Brain microvascular endothelial cell (primary cell): ENCODE data around the gene EML1.

ENCODE experiments used
- DNase-seq: peaks from one replicate; pipeline ENCODE4 v3.0.0-alpha.2; 2020
- H3K27ac ChIP-seq: fragments of 250-450 bp; sonication (Bioruptor Pico); 2 replicates; pipeline ENCODE4 v1.5.1; 2020; ENCODE audit warnings: mild to moderate bottlenecking, moderate library complexity
- H3K27me3 ChIP-seq: fragments of 250-450 bp; sonication (Bioruptor Pico); replicated peaks from 2 replicates; pipeline ENCODE4 v1.5.1; 2020; ENCODE audit warnings: mild to moderate bottlenecking
- H3K36me3 ChIP-seq: fragments of 250-450 bp; sonication (Bioruptor Pico); replicated peaks from 2 replicates; pipeline ENCODE4 v1.5.1; 2020; ENCODE audit warnings: mild to moderate bottlenecking
- H3K4me3 ChIP-seq: 2 replicates; pipeline ENCODE4 v1.5.1; 2011; ENCODE audit warnings: low read depth, mild to moderate bottlenecking, control low read depth, low read length, moderate library complexity
- CTCF ChIP-seq: IDR thresholded peaks from 2 replicates; pipeline ENCODE4 v1.5.1; 2011; ENCODE audit warnings: low read depth, mild to moderate bottlenecking, moderate library complexity, low read length, control low read depth, inconsistent platforms; ENCODE audit errors: missing control alignments
- in situ Hi-C: cut with HindIII; loops from 2 replicates; pipeline ENCODE4 v1.10.0; 2017; ENCODE audit warnings: low sequenced_read_pairs, low pct_ligation_motif_present

Gene EML1

GRCh38 chr14:99853206-99853605 lies 60.0 kb downstream of the EML1 start:
- no peak for TF ChIP-seq CTCF
- H3K4me3 ChIP-seq: no peak overlapping the region
- H3K27me3 ChIP-seq: no peaks in the 10 kb centered on the region
- DNase-seq: no peak
- no peak overlapping the region for H3K27ac ChIP-seq
- in situ Hi-C loops: no loop called here
- H3K36me3 ChIP-seq: no peaks in the 10 kb centered on the region

- Histone ChIP-seq H3K27ac (no peak overlapping the region), H3K4me3 (no peak overlapping the region), H3K36me3 (no peaks in the 10 kb centered on the region), H3K27me3 (no peaks in the 10 kb centered on the region)
- in situ Hi-C loops: no loop called here
- no peak for DNase-seq
- TF ChIP-seq CTCF: no peak
Observed at GRCh38 chr14:99854831-99855230, 61.6 kb downstream of the EML1 start.

- no peak for TF ChIP-seq CTCF
- Histone ChIP-seq H3K27ac (no peak overlapping the region), H3K36me3 (no peaks in the 10 kb centered on the region), H3K27me3 (no peaks in the 10 kb centered on the region), H3K4me3 (no peak overlapping the region)
- no peak for DNase-seq
- in situ Hi-C loops: no loop called here
Observed at GRCh38 chr14:99855271-99855670, 62.1 kb downstream of the EML1 start.

- in situ Hi-C loops: no loop called here
- Histone ChIP-seq H3K27ac (no peak overlapping the region), H3K36me3 (no peaks in the 10 kb centered on the region), H3K4me3 (no peak overlapping the region), H3K27me3 (no peaks in the 10 kb centered on the region)
- DNase-seq: no peak
- no peak for TF ChIP-seq CTCF
Observed at GRCh38 chr14:99857551-99857950, 64.3 kb downstream of the EML1 start.

GRCh38 chr14:99860219-99860618 lies 67.0 kb downstream of the EML1 start:
- in situ Hi-C loops: no loop called here
- H3K27me3 ChIP-seq: no peaks in the 10 kb centered on the region
- no peak overlapping the region for H3K4me3 ChIP-seq
- H3K36me3 ChIP-seq: no peaks in the 10 kb centered on the region
- DNase-seq: no peak
- H3K27ac ChIP-seq: no peak overlapping the region
- TF ChIP-seq CTCF: no peak

- TF ChIP-seq CTCF: no peak
- Histone ChIP-seq H3K27me3 (no peaks in the 10 kb centered on the region), H3K4me3 (no peak overlapping the region), H3K27ac (no peak overlapping the region), H3K36me3 (no peaks in the 10 kb centered on the region)
- peak; percentile 59 for DNase-seq
- in situ Hi-C loops: no loop called here
Observed at GRCh38 chr14:99862136-99862535, 68.9 kb downstream of the EML1 start.
